Keratinocyte (primary cell): ENCODE measurements around the gene LLGL1.

Source experiments
- CTCF ChIP-seq, 3 experiments: IDR thresholded peaks in 1 of 3; conservative IDR thresholded peaks in 1 of 3; optimal IDR thresholded peaks in 1 of 3; 2 replicates in 2 of 3; 3 replicates in 1 of 3; pipeline versions ENCODE3 to v1.5.1; 2011; ENCODE audit warnings: low read length in 3 of 3, mild to moderate bottlenecking in 3 of 3, moderate library complexity in 2 of 3, control low read depth in 1 of 3, inconsistent platforms in 1 of 3; ENCODE audit not compliant: insufficient read depth in 2 of 3; ENCODE audit errors: extremely low read depth in 1 of 3
- EZH2 ChIP-seq: IDR thresholded peaks from one replicate; pipeline ENCODE4 v1.6.1; 2012; ENCODE audit warnings: inconsistent platforms, mild to moderate bottlenecking, low read length, moderate library complexity

GRCh38 chr17:18228176-18228682 is 2.8 kb downstream of the LLGL1 start:
- no peak for TF ChIP-seq CTCF (optimal IDR thresholded peaks at IDR 0.05 in 1 of 3, IDR thresholded peaks at IDR 0.05 in 1 of 3, conservative IDR thresholded peaks at IDR 0.05 in 1 of 3; ENCODE audit: extremely low read depth in 1 of 3, insufficient read depth in 2 of 3, low read length in 3 of 3)
- TF ChIP-seq EZH2, result no peak
